ENCODE results near the gene MITF.

GRCh38 chr3:69871868-69872267 is 132.6 kb downstream of the MITF start:
- TF ChIP-seq CTCF (IDR thresholded peaks at IDR 0.05) = no peak
- TF ChIP-seq POLR2A (IDR thresholded peaks at IDR 0.05) = no peak

Data from esophagus squamous epithelium (tissue), 4 donors.